ENCODE results near the gene SYNC. TPM values are rescaled to one million over a fixed set of nuclear protein-coding genes. Genes with fewer than 3 reads are reported as not detected.
A peak's percentile ranks its signal among the peaks of the same experiment; 100 is the strongest.

Gene SYNC
- total and polyA plus RNA-seq, 9 of the 15 experiments (the other 6 are each of a cell fraction or from before 2014, with no cell fraction given): 0.49 to 1.1 (median 0.87) TPM

- TF ChIP-seq CREM (IDR thresholded peaks at IDR 0.05; ENCODE audit: low read depth) (peak; percentile 91), ZNF766 (CRISPR knock-in tag; conservative IDR thresholded peaks at IDR 0.05) (no peak), MXD1 (CRISPR knock-in tag; IDR thresholded peaks at IDR 0.05; ENCODE audit: borderline replicate concordance, poor library complexity, severe bottlenecking) (no peak), ZNF778 (CRISPR knock-in tag; IDR thresholded peaks at IDR 0.05) (no peak), USF1 (CRISPR knock-in tag; IDR thresholded peaks at IDR 0.05) (no peak), GTF2B (IDR thresholded peaks at IDR 0.05; ENCODE audit: extremely low read depth, insufficient read length) (no peak), YBX1 (IDR thresholded peaks at IDR 0.05) (no peak), CEBPB (tag; IDR thresholded peaks at IDR 0.05) (no peak), DIDO1 (tag; IDR thresholded peaks at IDR 0.05; ENCODE audit: low read depth) (no peak), L3MBTL2 (IDR thresholded peaks at IDR 0.05) (no peak), ZNF655 (CRISPR knock-in tag; IDR thresholded peaks at IDR 0.05) (no peak), E2F3 (CRISPR knock-in tag; IDR thresholded peaks at IDR 0.05) (no peak), DACH1 (IDR thresholded peaks at IDR 0.05; ENCODE audit: partially characterized antibody) (no peak), XRCC5 (IDR thresholded peaks at IDR 0.05; ENCODE audit: low read depth, low read length) (no peak), AFF1 (IDR thresholded peaks at IDR 0.05; ENCODE audit: low read depth in 1 of 2, partially characterized antibody in 2 of 2) (peak; percentile 64 to 72), RBFOX2 (IDR thresholded peaks at IDR 0.05; ENCODE audit: low read depth, low read length) (no peak), RBM15 (IDR thresholded peaks at IDR 0.05; ENCODE audit: insufficient read depth, low read length) (no peak), TARDBP (IDR thresholded peaks at IDR 0.05) (peak; percentile 78; the same call in 1 of the 2 replicates), PML (IDR thresholded peaks at IDR 0.05; ENCODE audit: low read length) (peak; percentile 36; the same call in 1 of the 2 replicates), HDAC8 (tag; IDR thresholded peaks at IDR 0.05) (no peak), CSDE1 (IDR thresholded peaks at IDR 0.05) (peak in 1 of 2 experiments; percentile 51; a peak in 2 of 4 replicates), ZNF217 (CRISPR knock-in tag; IDR thresholded peaks at IDR 0.05) (no peak)
Observed at GRCh38 chr1:32650248-32650751, 52.3 kb downstream of the SYNC start, which contains the start of gene ZBTB8OS (continued).

All from K562 (cell line).